Adrenal gland (tissue), 12 donors: ENCODE data around the gene RRAGD. TPM values are rescaled to one million over a fixed set of nuclear protein-coding genes. Genes with fewer than 3 reads are reported as not detected.

Source experiments
- DNase-seq, 7 donors: peaks; one replicate each; pipeline ENCODE4 v3.0.0-alpha.2; 2019 to 2020
- H3K27ac ChIP-seq, 5 donors: fragments of 200-600 bp; sonication (generic) in 4 of 5; 1 replicate in 3 of 5; 2 replicates in 2 of 5; pipeline versions ENCODE4 v1.5.1 to v1.8.0; 2016 to 2020; ENCODE audit warnings: mild to moderate bottlenecking in 1 of 5
- H3K27me3 ChIP-seq: fragments of 200-600 bp; 2 replicates; pipeline ENCODE4 v1.8.0; 2021
- H3K36me3 ChIP-seq, 2 donors: fragments of 200-600 bp; replicated peaks in 1 of 2; 1 replicate in 1 of 2; 2 replicates in 1 of 2; pipeline versions ENCODE4 v1.5.1 to v1.8.0; 2018 to 2022
- H3K4me1 ChIP-seq, 2 donors: fragments of 200-600 bp; replicated peaks in 1 of 2; 1 replicate in 1 of 2; 2 replicates in 1 of 2; pipeline versions ENCODE4 v1.5.1 to v1.8.0; 2018 to 2021
- H3K4me3 ChIP-seq, 4 donors: fragments of 200-600 bp; sonication (generic) in 3 of 4; one replicate each; pipeline ENCODE4 v1.5.1; 2016 to 2018
- H3K9me3 ChIP-seq, 3 donors: fragments of 200-600 bp; sonication (generic) in 1 of 3; replicated peaks in 1 of 3; 1 replicate in 2 of 3; 2 replicates in 1 of 3; pipeline versions ENCODE4 v1.5.1 to v1.8.0; 2016 to 2021
- CTCF ChIP-seq, 6 experiments: fragments of 450-650 bp in 4 of 6; fragments of 200-600 bp in 2 of 6; sonication (generic) in 1 of 6; IDR thresholded peaks; 1 replicate in 5 of 6; 2 replicates in 1 of 6; pipeline versions ENCODE4 v1.5.1 to v1.8.0; 2016 to 2021; ENCODE audit warnings: antibody characterized with exemption in 6 of 6, mild to moderate bottlenecking in 2 of 6, moderate library complexity in 1 of 6
- POLR2A ChIP-seq, 2 donors: fragments of 450-650 bp; IDR thresholded peaks; one replicate each; pipeline ENCODE4 v1.6.1; 2017; ENCODE audit warnings: antibody characterized with exemption in 2 of 2, mild to moderate bottlenecking in 2 of 2, moderate library complexity in 1 of 2
- WGBS, 4 donors: extraction: QIAGEN DNeasy Blood & Tissue Kit in 2 of 4; methylation state at CpG; one replicate each; pipeline versions ENCODE4 v1.1.5 to v1.1.7; 2013 to 2017; 5-methylcytosine and 5-hydroxymethylcytosine counted together
- intact Hi-C, 2 donors: fragments of 100-400 bp; cut with DNase I; formaldehyde crosslinking; loops; one replicate each; pipeline versions ENCODE4 v1.14.1 to v1.15.0; 2022 to 2023
- polyA plus RNA-seq, 3 donors: library from polyadenylated mRNA; stranded (reverse); fragments of 200-250 nt in 2 of 3; fragments of 350-450 nt in 1 of 3; fragmentation: Illumina TruSeq in 1 of 3; extraction: RNeasy Lipid Tissue Mini Kit (QIAGEN cat#74804) in 1 of 3; gene quantifications; one replicate each; pipeline ENCODE4 v1.2.3, GENCODE V29; 2013 to 2014
- total RNA-seq, 9 donors: library from RNA; depleted of rRNA in 4 of 9; stranded (reverse); fragments of >200 nt in 4 of 9; fragments of 120-200 nt in 1 of 9; fragmentation: NEBNext Ultra II Directional in 1 of 9; extraction: Animal tissue kit (Norgen Biotek cat#: 25700) in 1 of 9; gene quantifications; one replicate each; pipeline versions ENCODE4 v1.1.0 to v1.2.4, GENCODE V29; 2013 to 2023
- donor health status: healthy with polysubstance abuse.
- donor health status: Bipolar disorder and iron deficiency.
- donor health status: DM: yes; HTN: yes; CAD: no.
- donor health status: DM: no; HTN: no; CAD: no.
- donor health status: DM: no; HTN: no; CAD: no.
- donor health status: DM: yes; HTN: yes; CAD: no.

The RRAGD gene
- total and polyA plus RNA-seq, 12 donors: 4.8 to 42.1 (median 34.4) TPM

- 88 to 95% (median 92%) methylated on average over 1 of the region's 1 CpG for WGBS, 4 donors
Observed at GRCh38 chr6:89393659-89394058, 18.4 kb downstream of the RRAGD start.

GRCh38 chr6:89392823-89393222 lies 19.2 kb downstream of the RRAGD start:
- Histone ChIP-seq H3K36me3 (no peaks in the 10 kb centered on the region), H3K9me3 (no peaks in the 10 kb centered on the region), H3K27me3 (no peaks in the 10 kb centered on the region), H3K4me3 (no peak overlapping the region), H3K27ac (no peak overlapping the region), H3K4me1 (no peaks in the 10 kb centered on the region)
- intact Hi-C loops: no loop called here
- TF ChIP-seq POLR2A (IDR thresholded peaks at IDR 0.05) (no peak), CTCF (IDR thresholded peaks at IDR 0.05) (no peak)
- no peak for DNase-seq

More at GRCh38 chr6:89393659-89394058, 18.4 kb downstream of the RRAGD start:
- intact Hi-C loops: no loop called here
- no peak overlapping the region for H3K4me3 ChIP-seq
- DNase-seq: no peak
- no peaks in the 10 kb centered on the region for H3K4me1 ChIP-seq
- no peaks in the 10 kb centered on the region for H3K27me3 ChIP-seq
- TF ChIP-seq CTCF (IDR thresholded peaks at IDR 0.05) (no peak), POLR2A (IDR thresholded peaks at IDR 0.05) (no peak)
- H3K27ac ChIP-seq: no peak overlapping the region
- H3K9me3 ChIP-seq: no peaks in the 10 kb centered on the region
- no peaks in the 10 kb centered on the region for H3K36me3 ChIP-seq

- 88 to 96% (median 95%) methylated on average over 5 to 6 of the region's 6 CpGs for WGBS, 4 donors
- intact Hi-C loops: no loop called here
- Histone ChIP-seq H3K36me3 (no peaks in the 10 kb centered on the region), H3K27ac (no peak overlapping the region), H3K9me3 (no peaks in the 10 kb centered on the region), H3K27me3 (no peaks in the 10 kb centered on the region), H3K4me3 (no peak overlapping the region), H3K4me1 (no peaks in the 10 kb centered on the region)
- TF ChIP-seq POLR2A (IDR thresholded peaks at IDR 0.05) (no peak), CTCF (IDR thresholded peaks at IDR 0.05) (no peak)
- DNase-seq: no peak
Observed at GRCh38 chr6:89388846-89389245, 23.2 kb downstream of the RRAGD start.

GRCh38 chr6:89387516-89388201 lies 24.4 kb downstream of the RRAGD start:
- 79 to 91% (median 86%) methylated on average over 9 of the region's 9 CpGs for WGBS, 4 donors
- Histone ChIP-seq H3K36me3 (no peaks in the 10 kb centered on the region), H3K27ac (no peak overlapping the region), H3K9me3 (no peaks in the 10 kb centered on the region), H3K4me3 (no peak overlapping the region), H3K4me1 (no peaks in the 10 kb centered on the region), H3K27me3 (no peaks in the 10 kb centered on the region)
- intact Hi-C loops: no loop called here
- DNase-seq: no peak
- TF ChIP-seq CTCF (IDR thresholded peaks at IDR 0.05) (no peak), POLR2A (IDR thresholded peaks at IDR 0.05) (no peak)
